8988T (cell line): Measurements from ENCODE around the gene MAGI3.
"Not testable (repeated sequence)": the region's sequence is repeated elsewhere in the genome, so short reads cannot be mapped to it uniquely, and the experiment has no call there.

ENCODE experiments used
- DNase-seq: peaks from one replicate; pipeline ENCODE4 v3.0.0; 2011

Gene MAGI3

DNA sequence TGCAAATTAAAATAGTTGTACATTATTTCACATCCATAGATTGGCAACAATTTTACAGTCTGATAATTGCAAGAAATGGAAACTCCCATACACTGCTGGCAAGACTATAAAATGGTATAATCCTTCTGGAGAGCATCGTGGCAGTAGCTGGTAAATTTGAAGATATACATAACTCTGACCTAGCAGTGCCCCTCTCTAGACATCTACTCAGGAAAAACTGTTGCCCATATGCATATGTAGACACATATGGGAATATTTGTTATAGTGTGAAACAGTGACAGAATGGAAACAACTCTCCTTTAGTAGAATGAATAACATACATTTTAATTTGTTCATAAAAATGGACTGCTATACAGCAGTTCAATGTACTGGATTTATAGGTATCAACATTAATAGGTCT is 191.8 kb downstream of the MAGI3 start:
- no peak for DNase-seq

DNA sequence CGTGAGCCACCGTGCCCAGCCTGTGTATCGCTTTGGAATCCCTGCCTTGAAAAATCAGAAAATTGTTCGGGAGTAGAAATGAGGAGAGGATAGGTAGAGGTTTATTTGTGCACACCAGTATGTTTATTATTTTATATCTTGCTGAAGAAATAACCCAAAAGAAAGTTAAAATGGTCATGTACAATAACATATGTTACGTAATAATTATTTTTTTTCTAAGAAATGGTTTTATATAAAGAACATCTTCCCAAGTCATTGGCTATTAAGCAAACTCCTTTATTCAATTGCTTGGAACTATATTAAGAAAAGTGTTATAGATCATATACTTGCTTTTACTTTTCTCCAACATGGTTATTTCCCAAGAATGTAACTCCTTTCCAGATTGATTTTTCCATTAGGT is 197.2 kb downstream of the MAGI3 start:
- DNase-seq = no peak

DNA sequence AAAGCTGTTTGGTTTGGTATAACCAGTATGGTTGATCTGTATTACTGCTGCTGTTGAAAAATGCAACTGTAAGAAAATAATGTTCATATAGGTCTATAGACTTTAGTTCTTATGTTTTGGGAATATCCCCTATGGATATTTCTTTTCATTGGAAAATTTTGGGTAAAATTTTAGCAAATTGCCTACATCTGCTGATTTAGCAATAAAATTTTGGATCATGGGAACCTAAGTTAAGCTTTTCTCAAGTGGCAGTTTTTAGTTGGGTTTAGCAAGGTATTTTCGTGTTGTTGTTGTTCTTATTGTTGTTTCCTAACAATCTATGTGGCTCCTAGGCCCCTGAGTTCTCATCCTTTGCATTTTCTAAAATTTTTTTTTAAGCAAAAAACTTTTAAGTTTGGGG is 201.9 kb downstream of the MAGI3 start:
- DNase-seq = no peak

DNA sequence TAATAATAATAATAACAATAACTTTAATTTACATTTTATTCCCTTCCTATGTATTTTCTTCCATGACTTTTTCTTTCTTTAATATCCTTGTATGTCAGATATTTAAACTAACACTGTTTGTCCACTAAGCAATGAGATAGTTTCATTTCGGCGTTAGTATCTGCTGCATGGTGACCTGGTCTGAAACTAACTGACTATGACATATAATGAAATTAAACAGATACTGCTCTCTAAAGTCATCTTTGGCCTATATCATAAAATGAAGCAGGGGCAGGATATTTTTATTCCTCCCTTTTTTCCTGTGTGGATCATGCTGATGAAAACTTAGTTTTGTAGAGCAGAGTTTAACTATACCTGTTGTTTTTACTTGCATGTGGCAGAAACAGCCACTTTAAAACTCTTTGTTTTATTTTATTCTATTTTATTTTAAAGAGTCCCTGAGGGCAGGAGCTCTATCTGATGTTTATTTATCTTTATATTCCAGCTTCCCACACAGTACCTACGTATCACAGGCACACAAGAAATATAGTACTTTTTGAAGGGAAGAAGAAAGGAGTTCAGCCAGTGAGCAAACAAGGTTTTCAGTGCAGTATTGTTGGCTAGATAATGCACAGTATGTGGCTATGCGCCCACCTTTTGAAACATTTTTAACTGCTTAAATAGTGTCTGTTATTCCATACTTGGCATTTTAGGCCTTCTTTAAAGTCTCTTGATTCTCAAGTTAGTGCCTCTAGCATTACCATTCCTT is 203.4 kb downstream of the MAGI3 start:
- DNase-seq = no peak

DNA sequence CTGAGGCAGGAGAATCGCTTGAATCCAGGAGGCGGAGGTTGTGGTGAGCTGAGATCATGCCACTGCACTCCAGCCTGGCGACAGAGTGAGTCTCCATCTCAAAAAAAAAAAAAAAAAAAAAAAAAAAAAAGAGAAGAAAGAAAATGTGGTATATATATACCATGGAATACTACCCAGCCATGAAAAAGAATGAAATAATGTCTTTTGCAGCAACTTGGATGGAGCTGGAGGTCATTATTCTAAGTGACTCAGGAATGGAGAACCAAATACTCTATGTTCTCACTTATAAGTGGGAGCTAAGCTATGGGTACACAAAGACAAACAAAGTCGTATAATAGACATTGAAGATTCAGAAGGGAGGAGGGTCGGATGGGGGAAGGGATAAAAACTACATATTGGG is 214.2 kb downstream of the MAGI3 start:
- not testable (repeated sequence) for DNase-seq

DNA sequence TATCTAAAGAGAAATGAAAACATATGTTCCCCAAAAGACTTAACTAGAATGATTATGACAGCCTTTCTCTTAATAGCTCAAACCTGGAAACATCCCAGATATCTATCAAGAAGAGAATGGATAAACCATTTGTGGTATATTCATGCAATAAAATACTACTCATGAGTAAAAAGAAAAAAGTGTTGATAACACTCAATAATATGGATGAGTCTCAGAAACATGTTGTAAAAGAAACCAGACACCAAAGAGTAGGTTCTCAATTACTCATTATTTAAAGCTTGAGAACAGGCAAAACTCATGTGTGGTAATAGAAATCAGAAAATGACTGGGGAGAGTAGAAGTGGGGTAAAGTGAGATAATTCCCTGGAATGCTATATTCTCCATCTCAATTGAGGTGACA is 214.8 kb downstream of the MAGI3 start:
- no peak for DNase-seq

DNA sequence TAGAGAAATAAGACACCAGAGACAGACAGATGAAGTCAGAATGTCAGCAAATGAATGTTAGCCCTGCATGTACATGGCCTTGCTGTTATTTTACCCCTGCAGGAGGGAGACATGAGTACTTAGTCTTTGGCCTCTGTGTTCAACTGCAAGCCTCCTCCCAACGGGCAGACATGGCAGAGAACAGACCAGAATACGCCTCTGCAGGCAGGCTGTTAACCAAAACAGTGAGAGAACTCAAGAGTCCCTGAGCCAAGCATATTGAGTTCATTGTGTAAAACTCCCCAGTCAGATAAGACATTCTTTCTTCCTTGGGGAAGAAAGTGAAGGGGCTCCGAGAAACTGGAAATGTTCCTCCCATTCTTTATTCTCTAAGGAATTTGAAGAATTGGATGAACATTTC is 218.1 kb downstream of the MAGI3 start:
- DNase-seq = no peak

DNA sequence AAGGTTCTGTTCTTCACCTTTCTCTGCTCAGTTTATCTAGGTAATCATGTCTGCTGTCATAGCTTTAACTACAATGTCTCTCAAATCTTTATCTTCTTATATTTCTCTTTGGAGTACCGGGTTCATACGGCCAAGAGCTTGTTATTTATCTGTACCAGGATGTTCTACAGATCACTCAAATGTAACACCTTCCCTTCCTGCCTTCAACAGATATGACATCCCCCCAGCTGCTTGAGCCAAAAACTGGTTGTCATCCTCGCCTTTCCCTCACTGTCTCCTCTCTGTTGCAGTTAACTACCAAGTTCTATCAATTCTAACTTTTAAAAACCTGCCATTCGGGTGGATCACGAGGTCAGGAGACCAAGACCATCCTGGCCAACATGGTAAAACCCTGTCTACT is 220.1 kb downstream of the MAGI3 start:
- DNase-seq = no peak

DNA sequence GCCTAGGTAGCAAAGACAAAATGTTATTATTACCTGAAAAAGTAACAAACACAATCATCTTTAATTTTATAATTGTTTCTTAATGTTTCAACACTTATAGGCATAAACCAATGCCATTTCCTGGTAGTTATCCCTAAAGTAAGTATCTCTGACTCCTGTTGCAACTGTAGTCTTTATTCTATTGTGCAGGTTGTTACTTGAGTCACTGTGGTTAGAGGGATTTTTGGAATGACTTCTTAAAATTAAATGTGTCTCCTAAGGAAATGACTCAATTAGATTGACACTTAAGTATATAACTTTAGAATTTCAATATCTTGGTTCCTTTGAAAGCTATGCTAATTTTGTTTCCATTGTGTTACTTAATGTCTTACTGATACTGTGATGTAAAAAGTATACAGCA is 225.1 kb downstream of the MAGI3 start:
- no peak for DNase-seq

DNA sequence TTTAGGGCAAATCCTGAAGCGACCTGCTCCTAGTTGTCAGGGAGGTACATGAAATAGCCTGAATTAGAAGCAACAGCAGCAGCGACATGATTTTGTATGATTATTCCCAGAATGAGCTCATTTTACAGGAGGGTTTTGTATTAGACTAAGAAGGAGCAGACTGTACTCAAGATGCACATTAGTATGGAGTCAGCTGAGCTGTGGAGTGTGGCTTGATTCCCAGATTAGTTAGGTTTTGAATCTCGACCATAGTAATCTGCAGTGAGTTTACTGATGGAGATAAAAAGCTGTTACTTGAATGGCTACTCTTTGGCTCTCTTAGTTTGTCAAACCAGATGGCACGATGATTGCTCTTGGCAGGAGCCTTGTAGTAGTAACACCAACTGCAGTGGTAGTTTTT is 225.8 kb downstream of the MAGI3 start:
- no peak for DNase-seq

DNA sequence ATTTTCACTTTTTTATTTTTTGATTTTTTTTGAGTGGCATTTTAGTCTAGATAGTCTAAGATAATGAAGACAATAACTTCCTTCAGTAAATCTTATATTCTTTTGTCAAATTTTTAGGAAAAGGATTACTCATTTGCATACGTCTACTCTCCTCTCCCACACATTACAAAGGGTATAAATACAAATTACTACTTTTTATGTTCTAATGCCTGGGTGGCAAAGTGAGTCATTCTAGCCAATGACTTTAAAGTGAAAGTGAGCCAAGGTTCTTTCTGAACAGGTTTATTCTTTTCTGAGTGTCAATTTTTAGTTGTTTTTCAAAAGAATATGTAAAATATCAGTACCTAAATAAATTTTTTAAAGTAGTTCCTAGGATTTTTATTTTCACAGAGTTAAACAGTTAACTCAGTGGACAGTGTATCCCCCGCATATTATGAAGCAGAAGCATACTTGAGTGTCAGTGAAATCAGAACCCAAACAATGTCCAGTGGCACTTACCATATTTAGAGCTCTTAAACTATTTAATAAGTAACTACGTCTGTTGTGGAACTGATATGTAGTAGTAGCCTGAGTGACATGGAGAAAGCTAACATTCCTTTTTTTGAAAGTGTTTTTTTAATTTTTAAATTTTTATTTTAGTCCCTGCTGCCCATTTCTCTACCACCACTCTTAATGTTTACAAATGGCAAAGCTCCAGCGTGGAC is 227.3 kb downstream of the MAGI3 start:
- DNase-seq = no peak

DNA sequence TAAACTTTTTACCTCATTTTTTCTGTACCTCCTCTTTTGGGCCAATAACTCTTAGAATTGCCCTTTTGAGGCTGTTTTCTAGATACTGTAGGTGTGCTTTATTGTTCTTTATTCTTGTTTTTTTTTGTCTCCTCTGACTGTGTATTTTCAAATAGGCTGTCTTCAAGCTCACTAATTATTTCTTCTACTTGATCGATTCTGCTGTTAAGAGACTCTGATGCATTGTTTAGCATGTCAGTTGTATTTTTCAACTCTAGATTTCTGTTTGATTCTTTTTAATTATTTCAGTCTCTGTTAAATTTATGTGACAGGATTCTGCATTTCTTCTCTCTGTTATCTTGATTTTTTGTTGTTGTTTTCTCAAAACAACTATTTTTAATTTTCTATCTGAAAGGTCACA is 238.7 kb downstream of the MAGI3 start:
- DNase-seq = no peak

DNA sequence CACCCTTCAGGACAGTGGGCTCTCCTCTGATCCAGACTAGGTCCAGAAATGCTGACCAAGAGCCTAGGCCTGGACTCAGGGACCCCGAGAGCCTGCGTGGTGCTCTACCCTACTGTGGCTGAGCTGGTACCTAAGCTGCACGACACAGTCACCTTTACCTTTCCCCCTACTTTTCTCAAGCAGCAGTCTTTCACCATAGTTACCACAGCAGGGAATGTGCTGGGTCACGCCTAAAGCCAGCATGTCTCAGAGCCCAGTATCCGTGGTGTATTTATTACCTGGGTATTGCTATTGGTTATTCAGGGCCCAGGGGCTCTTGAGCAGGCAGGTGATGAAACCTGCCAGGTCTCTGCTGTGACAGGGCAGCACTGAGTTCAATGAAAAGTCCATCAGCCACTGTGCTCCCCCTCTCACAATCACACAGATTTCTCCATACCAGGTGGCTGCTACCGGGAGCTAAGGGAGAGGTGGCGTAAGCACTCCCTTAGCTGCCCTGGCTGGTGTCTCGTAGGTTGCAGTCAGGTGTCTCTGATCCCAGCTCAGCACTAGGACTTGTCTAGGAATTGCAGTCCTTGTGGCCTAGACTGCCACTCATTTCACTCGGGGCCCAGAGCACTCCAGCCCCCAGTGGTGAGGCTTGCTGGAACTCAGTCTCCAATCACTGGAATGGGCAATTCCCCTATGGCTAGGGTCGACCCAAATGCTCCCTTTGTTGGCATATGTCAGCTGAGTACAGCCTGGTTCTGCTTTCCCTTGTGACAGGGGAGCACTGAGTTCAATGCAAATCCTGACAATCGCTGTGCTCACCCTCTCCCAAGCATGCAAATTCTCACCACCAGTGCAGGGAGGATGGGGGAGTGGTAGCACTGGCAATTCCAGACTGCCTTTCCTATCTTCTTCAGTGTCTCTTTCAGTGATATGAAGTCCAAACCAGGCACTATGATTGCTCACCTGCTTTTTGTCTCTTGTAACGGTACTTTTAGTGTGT is 240.3 kb downstream of the MAGI3 start:
- no peak for DNase-seq

DNA sequence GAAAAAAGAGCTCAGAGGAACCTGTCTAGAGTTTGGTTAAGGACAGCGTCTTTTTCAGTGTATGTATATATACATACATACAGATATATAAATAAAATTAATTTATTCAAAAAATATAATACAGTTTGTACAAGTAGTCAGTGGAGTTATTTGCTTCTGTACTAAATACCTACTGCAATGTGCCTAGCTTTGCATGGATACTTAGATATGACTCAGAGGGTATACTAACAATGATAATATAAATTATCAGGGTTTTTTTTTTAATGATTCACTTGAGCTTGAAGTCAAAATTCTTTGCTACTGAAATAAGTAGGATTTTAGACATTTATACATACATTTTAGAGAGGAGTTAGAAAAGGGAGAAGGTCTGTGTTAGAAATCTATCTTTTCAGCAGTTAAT is 251.1 kb downstream of the MAGI3 start:
- no peak for DNase-seq

DNA sequence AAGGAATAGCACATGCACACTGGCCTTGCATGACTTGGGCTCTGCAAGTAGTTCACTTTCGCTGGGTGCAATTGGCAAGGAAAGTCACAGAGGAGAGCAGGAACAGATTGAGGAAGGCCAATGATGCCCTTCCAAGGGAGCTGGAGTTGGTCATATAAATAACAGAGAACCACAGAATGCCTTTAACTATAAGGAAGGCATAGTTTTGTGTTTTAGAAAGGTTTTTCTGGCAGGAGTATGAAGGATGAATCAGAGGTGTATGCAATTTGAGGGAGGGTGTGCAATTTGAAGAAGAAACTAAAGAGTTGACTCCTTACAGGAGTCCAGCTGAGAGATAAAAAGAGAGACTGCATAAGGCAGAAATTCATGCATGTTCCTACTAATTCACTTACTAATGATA is 256.8 kb downstream of the MAGI3 start:
- no peak for DNase-seq

DNA sequence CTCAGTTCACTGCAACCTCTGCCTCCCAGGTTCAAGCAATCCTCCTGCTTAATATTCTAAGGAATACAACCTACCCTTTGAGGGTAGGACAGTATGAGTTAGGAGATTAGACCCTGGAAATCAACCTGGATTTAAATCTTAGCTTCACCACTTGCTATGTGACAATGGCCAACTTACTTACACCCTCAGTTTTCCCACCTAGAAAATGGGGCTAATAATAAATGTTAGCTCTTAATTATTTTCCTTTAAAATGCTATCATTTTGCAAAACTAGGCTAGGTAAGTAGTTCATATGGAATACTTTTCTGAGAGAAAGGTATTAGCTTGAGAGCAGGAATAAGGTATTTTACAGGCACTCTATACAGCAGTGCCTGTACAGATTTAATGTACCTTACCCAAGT is 258.2 kb downstream of the MAGI3 start:
- no peak for DNase-seq

DNA sequence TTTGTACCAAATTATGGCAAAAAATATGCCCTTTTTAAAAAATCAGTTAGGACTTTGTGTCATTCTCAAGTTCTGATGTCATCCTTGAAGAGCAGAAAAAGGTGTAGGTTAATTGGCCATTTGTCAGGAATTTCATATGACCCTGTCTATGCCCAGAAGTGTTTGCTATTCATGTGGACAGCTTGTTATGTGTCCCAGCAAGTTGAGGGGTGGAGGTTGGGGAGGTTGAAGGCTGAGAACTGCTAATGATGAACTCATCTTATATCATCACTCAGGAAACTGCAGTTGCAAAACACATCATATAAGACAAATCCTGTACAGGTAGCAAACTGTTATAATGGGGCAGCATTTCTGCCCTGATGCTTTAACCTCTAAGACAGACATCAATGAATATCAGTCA is 262.5 kb downstream of the MAGI3 start:
- no peak for DNase-seq

DNA sequence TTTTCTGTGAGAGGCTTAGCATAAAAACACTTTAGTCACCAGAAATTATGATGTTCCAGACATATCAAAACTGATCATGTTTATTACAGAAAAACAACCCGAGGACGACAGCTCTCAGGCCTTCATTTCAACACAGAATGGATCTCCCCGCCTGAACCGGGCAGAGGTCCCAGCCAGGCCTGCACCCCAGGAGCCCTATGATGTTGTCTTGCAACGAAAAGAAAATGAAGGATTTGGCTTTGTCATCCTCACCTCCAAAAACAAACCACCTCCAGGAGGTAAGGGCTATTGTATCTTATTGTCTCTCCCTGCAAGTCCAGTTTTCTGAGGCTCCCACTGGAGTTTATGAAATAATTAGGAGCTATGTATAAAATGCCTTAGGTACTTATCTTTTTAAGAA is 263.4 kb downstream of the MAGI3 start:
- no peak for DNase-seq

DNA sequence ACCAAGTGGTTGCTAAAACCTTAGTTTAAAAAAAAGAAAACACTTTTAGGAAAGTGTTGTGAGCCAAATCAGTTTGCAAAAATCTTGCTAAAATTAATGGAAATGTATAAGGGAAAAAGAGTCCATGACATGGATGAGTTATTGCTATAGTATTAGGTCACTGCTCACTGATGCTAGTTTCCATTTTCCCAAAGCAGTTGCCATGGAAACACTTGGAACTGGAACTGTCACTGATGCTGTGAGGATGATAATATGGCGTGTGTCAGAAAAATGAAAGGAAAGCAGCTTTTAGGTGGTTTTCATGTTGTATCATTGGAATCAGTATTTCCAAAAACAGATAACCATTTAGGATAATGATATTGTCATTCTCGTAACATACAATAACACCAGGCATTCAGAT is 264.6 kb downstream of the MAGI3 start:
- DNase-seq = no peak

DNA sequence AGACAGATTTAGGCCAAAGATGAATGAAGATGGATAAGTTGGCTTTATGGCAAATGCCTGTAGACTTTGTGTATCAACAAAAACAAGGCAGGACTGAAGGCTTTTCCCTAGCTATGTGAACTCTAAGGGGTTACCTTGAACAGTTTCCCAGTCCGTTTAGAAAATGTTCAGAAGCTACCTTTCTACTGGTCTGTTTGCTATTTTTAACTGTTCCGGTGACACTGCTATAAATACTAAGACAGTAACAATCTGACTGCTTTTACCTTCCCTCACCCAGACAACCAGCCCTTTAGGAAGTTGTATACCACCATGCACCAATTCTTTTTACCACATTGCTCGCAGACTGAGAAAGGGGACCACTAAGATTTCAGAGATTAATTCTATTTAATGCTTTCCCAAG is 266.8 kb downstream of the MAGI3 start:
- no peak for DNase-seq

DNA sequence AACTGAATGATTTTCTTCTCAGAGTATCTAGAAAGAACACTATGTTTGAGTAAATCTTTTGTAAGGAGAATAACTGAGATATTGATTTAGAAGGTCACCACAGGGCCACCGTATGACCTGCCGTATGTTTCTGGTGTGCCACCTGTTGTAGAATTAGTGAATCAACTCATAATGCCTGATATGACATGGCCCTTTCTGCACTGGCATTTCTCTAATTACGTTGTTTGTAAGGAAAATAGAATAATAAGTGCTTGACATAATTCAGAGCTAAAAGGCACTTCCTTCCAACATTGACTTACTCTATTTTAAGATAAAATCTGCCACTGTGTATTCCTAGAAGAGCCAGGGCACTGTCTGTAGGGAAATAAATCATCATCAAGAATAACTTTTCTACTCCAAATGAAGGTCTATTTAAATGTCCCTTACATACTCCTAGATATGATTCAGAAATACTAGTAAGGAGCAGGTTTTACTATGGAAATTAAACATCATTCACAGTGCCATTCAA is 267.3 kb downstream of the MAGI3 start:
- DNase-seq = no peak

DNA sequence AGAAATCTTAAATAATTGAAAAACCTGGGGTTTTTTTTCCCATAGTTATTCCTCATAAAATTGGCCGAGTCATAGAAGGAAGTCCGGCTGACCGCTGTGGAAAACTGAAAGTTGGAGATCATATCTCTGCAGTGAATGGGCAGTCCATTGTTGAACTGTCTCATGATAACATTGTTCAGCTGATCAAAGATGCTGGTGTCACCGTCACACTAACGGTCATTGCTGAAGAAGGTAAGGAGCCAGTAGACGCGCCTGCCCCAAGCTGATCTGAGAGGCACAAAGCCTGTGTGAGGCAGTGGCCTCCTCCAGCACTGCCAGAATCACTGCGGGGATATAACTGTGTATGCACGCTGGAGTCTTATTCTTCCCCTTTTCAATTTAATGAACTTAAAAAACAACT is 268.7 kb downstream of the MAGI3 start:
- no peak for DNase-seq

DNA sequence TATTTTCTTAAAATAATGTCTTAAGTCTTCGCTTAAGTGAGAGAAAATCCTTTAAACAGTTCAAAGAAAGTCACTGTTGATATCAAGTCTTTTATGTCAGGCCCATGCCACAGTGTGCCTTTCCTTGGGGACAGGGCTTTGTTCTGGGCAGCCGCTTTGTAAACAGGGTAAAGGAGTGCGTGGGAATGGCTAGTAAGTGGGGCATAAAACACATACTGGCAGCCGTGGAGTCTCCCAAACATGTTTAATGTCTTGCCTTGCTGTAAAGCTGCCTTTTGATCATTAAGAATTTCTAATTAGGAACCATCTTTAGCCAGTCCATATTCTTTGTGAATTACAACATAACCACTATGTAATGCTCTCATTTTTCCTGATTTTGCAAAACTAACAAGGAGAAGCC is 269.2 kb downstream of the MAGI3 start:
- DNase-seq = no peak

DNA sequence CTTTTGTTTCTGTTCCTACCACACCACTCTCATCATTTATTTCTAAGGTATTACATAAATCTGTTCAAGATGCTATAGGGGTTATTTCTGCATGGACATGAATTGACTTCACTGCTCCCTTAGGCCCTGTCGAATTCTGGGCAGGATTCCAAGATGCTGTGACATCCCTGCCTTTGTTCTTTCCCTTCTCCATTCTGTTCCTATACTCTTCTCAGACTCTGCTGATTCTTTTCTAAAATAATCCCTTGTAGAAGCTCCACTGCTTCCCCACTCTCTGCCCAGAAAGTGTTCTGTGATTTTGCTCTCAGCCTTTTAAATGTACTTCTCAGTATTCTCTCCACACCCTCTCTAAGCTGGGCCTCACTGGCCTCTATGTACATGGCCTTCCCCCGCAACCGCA is 269.8 kb downstream of the MAGI3 start:
- no peak for DNase-seq
